SK-N-SH treated with all-trans-retinoic acid at 6 μM for 48 hours (cell line): ENCODE measurements around the gene RRP15.

Experiments
- ATAC-seq: fragments of 200-7000 bp; cut with Tn5 transposase; 3 replicates; pipeline ENCODE4 v1.9.1; 2020; ENCODE audit warnings: mild to moderate bottlenecking, moderate library complexity
- ARNTL ChIP-seq: fragments of 450-650 bp; formaldehyde crosslinking; IDR thresholded peaks from 2 replicates; pipeline ENCODE4 v1.5.0; 2020; ENCODE audit warnings: low read depth, mild to moderate bottlenecking, moderate library complexity, borderline replicate concordance
- BACH2 ChIP-seq: fragments of 250-450 bp; sonication (Bioruptor Pico); IDR thresholded peaks from 2 replicates; pipeline ENCODE4 v1.9.0; 2021; ENCODE audit warnings: mild to moderate bottlenecking, borderline replicate concordance
- CSDC2 ChIP-seq: fragments of 250-450 bp; sonication (Bioruptor Pico); IDR thresholded peaks from 2 replicates; pipeline ENCODE4 v1.5.0; 2020; ENCODE audit warnings: mild to moderate bottlenecking, moderate library complexity
- ESRRG ChIP-seq: fragments of 250-450 bp; sonication (Bioruptor Pico); IDR thresholded peaks from 2 replicates; pipeline ENCODE4 v1.6.1; 2021; ENCODE audit warnings: mild to moderate bottlenecking
- GLIS3 ChIP-seq: fragments of 250-450 bp; sonication (Bioruptor Pico); IDR thresholded peaks from 2 replicates; pipeline ENCODE4 v1.5.0; 2020; ENCODE audit warnings: mild to moderate bottlenecking, moderate library complexity
- ISL1 ChIP-seq: fragments of 250-450 bp; sonication (Bioruptor Pico); IDR thresholded peaks from 2 replicates; pipeline ENCODE4 v2.1.2; 2022; ENCODE audit warnings: mild to moderate bottlenecking, moderate library complexity
- OSR1 ChIP-seq: fragments of 250-450 bp; sonication (Bioruptor Pico); IDR thresholded peaks from 2 replicates; pipeline ENCODE4 v1.8.0; 2022; ENCODE audit warnings: moderate library complexity, mild to moderate bottlenecking, inconsistent platforms
- PPARA ChIP-seq: fragments of 250-450 bp; sonication (Bioruptor Pico); IDR thresholded peaks from 2 replicates; pipeline ENCODE4 v1.5.0; 2020; ENCODE audit warnings: mild to moderate bottlenecking, borderline replicate concordance
- RARB ChIP-seq: fragments of 250-450 bp; sonication (Bioruptor Pico); IDR thresholded peaks from 2 replicates; pipeline ENCODE4 v1.8.0; 2021; ENCODE audit warnings: mild to moderate bottlenecking, moderate library complexity
- SNAI2 ChIP-seq: fragments of 250-450 bp; sonication (Bioruptor Pico); IDR thresholded peaks from 2 replicates; pipeline ENCODE4 v1.5.0; 2020; ENCODE audit warnings: mild to moderate bottlenecking, moderate library complexity
- TCF4 ChIP-seq: fragments of 250-450 bp; sonication (Bioruptor Pico); IDR thresholded peaks from 2 replicates; pipeline ENCODE4 v1.8.0; 2021; ENCODE audit warnings: mild to moderate bottlenecking, moderate library complexity, borderline replicate concordance
- TOX ChIP-seq: fragments of 250-450 bp; sonication (Bioruptor Pico); IDR thresholded peaks from 2 replicates; pipeline ENCODE4 v1.8.0; 2021; ENCODE audit warnings: mild to moderate bottlenecking, moderate library complexity, borderline replicate concordance
- ZC3H10 ChIP-seq: fragments of 250-450 bp; sonication (Bioruptor Pico); IDR thresholded peaks from 2 replicates; pipeline ENCODE4 v1.5.1; 2021; ENCODE audit warnings: mild to moderate bottlenecking, moderate library complexity
- ZFP3 ChIP-seq: fragments of 250-450 bp; sonication (Bioruptor Pico); IDR thresholded peaks from 2 replicates; pipeline ENCODE4 v1.5.0; 2020; ENCODE audit warnings: mild to moderate bottlenecking, moderate library complexity
- ZFP30 ChIP-seq: fragments of 450-650 bp; formaldehyde crosslinking; IDR thresholded peaks from 2 replicates; pipeline ENCODE4 v1.5.0; 2022; ENCODE audit warnings: mild to moderate bottlenecking, moderate library complexity
- ZNF565 ChIP-seq: fragments of 450-650 bp; formaldehyde crosslinking; conservative IDR thresholded peaks from 2 replicates; pipeline ENCODE4 v1.5.0; 2020; ENCODE audit warnings: low read depth, mild to moderate bottlenecking, moderate library complexity
- ZNF70 ChIP-seq: fragments of 450-650 bp; formaldehyde crosslinking; IDR thresholded peaks from 2 replicates; pipeline ENCODE4 v1.5.0; 2020; ENCODE audit warnings: mild to moderate bottlenecking, moderate library complexity
- ZNF8 ChIP-seq: fragments of 450-650 bp; formaldehyde crosslinking; IDR thresholded peaks from 2 replicates; pipeline ENCODE4 v1.5.0; 2020; ENCODE audit warnings: mild to moderate bottlenecking, moderate library complexity
- TF ChIP-seq, protein P1 (sequence below): fragments of 250-450 bp; sonication (Bioruptor Pico); IDR thresholded peaks from 2 replicates; pipeline ENCODE4 v1.5.0; 2020; ENCODE audit warnings: mild to moderate bottlenecking, moderate library complexity
- TF ChIP-seq, protein P2 (sequence below): fragments of 250-450 bp; sonication (Bioruptor Pico); IDR thresholded peaks from 2 replicates; pipeline ENCODE4 v1.5.1; 2020; ENCODE audit warnings: low read depth, mild to moderate bottlenecking, moderate library complexity
- TF ChIP-seq, protein P3 (sequence below): fragments of 250-450 bp; sonication (Bioruptor Pico); IDR thresholded peaks from 2 replicates; pipeline ENCODE4 v1.8.0; 2021; ENCODE audit warnings: low read depth, mild to moderate bottlenecking, moderate library complexity, borderline replicate concordance
- TF ChIP-seq, protein P4 (sequence below): fragments of 250-450 bp; sonication (Bioruptor Pico); IDR thresholded peaks from 2 replicates; pipeline ENCODE4 v1.5.1; 2021; ENCODE audit warnings: mild to moderate bottlenecking, moderate library complexity

RRP15 gene

DNA sequence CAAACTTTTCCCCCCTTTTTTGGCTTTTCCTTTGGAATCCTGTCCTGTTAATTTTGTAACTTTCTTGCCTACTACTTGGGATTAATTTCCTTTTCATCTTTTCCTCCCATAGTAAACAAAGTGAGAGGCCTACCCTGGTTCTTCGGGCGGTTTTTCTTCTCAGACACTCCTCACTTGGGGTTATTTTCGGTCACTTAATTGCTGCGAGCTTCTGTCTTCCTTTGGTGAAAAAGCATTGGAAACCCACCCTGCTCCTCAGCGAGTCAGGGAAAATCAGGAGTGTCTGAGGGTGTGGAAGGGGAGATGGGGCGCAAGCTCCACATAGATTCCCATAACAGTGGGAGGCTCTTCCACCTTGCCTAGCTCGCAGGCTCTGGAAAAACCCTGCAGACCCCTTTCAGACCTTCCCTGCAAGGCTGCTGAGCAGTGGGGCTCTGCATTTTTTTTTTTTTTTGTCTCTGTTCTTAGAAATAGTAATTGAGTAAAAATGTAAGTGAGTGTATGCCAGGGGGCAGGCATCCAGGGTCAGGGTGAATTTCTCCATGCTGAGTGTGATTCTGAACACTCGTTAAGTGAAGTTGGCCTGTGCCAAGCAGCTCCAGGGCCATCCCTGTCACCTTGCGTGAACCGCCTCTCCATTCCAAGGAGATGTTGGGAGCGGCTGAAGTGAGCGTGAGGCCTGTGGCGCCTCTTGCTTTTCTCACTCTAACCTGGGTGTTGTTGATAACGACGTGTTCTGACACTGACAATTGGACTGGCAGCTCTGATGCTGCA is 80.3 kb downstream of the RRP15 start:
- TF ChIP-seq GLIS3 (CRISPR knock-in tag) (no peak), CSDC2 (CRISPR knock-in tag) (no peak), ZNF8 (no peak), ESRRG (CRISPR knock-in tag) (no peak), TOX (CRISPR knock-in tag) (no peak), OSR1 (no peak), RARB (no peak), ZFP3 (CRISPR knock-in tag) (no peak), PPARA (CRISPR knock-in tag) (no peak), TCF4 (CRISPR knock-in tag) (no peak), ZNF565 (no peak)
- TF ChIP-seq, protein P1, sequence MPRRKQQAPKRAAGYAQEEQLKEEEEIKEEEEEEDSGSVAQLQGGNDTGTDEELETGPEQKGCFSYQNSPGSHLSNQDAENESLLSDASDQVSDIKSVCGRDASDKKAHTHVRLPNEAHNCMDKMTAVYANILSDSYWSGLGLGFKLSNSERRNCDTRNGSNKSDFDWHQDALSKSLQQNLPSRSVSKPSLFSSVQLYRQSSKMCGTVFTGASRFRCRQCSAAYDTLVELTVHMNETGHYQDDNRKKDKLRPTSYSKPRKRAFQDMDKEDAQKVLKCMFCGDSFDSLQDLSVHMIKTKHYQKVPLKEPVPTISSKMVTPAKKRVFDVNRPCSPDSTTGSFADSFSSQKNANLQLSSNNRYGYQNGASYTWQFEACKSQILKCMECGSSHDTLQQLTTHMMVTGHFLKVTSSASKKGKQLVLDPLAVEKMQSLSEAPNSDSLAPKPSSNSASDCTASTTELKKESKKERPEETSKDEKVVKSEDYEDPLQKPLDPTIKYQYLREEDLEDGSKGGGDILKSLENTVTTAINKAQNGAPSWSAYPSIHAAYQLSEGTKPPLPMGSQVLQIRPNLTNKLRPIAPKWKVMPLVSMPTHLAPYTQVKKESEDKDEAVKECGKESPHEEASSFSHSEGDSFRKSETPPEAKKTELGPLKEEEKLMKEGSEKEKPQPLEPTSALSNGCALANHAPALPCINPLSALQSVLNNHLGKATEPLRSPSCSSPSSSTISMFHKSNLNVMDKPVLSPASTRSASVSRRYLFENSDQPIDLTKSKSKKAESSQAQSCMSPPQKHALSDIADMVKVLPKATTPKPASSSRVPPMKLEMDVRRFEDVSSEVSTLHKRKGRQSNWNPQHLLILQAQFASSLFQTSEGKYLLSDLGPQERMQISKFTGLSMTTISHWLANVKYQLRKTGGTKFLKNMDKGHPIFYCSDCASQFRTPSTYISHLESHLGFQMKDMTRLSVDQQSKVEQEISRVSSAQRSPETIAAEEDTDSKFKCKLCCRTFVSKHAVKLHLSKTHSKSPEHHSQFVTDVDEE (CRISPR knock-in tag): no peak
- TF ChIP-seq, protein P2, sequence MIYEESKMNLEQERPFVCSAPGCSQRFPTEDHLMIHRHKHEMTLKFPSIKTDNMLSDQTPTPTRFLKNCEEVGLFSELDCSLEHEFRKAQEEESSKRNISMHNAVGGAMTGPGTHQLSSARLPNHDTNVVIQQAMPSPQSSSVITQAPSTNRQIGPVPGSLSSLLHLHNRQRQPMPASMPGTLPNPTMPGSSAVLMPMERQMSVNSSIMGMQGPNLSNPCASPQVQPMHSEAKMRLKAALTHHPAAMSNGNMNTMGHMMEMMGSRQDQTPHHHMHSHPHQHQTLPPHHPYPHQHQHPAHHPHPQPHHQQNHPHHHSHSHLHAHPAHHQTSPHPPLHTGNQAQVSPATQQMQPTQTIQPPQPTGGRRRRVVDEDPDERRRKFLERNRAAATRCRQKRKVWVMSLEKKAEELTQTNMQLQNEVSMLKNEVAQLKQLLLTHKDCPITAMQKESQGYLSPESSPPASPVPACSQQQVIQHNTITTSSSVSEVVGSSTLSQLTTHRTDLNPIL (CRISPR knock-in tag): no peak
- TF ChIP-seq, protein P3, sequence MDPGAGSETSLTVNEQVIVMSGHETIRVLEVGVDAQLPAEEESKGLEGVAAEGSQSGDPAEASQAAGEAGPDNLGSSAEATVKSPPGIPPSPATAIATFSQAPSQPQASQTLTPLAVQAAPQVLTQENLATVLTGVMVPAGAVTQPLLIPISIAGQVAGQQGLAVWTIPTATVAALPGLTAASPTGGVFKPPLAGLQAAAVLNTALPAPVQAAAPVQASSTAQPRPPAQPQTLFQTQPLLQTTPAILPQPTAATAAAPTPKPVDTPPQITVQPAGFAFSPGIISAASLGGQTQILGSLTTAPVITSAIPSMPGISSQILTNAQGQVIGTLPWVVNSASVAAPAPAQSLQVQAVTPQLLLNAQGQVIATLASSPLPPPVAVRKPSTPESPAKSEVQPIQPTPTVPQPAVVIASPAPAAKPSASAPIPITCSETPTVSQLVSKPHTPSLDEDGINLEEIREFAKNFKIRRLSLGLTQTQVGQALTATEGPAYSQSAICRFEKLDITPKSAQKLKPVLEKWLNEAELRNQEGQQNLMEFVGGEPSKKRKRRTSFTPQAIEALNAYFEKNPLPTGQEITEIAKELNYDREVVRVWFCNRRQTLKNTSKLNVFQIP (CRISPR knock-in tag): no peak
- TF ChIP-seq, protein P4, sequence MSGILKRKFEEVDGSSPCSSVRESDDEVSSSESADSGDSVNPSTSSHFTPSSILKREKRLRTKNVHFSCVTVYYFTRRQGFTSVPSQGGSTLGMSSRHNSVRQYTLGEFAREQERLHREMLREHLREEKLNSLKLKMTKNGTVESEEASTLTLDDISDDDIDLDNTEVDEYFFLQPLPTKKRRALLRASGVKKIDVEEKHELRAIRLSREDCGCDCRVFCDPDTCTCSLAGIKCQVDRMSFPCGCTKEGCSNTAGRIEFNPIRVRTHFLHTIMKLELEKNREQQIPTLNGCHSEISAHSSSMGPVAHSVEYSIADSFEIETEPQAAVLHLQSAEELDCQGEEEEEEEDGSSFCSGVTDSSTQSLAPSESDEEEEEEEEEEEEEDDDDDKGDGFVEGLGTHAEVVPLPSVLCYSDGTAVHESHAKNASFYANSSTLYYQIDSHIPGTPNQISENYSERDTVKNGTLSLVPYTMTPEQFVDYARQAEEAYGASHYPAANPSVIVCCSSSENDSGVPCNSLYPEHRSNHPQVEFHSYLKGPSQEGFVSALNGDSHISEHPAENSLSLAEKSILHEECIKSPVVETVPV (CRISPR knock-in tag): no peak
- TF ChIP-seq, all 23 proteins: peak for 0
- ATAC-seq: no peak

DNA sequence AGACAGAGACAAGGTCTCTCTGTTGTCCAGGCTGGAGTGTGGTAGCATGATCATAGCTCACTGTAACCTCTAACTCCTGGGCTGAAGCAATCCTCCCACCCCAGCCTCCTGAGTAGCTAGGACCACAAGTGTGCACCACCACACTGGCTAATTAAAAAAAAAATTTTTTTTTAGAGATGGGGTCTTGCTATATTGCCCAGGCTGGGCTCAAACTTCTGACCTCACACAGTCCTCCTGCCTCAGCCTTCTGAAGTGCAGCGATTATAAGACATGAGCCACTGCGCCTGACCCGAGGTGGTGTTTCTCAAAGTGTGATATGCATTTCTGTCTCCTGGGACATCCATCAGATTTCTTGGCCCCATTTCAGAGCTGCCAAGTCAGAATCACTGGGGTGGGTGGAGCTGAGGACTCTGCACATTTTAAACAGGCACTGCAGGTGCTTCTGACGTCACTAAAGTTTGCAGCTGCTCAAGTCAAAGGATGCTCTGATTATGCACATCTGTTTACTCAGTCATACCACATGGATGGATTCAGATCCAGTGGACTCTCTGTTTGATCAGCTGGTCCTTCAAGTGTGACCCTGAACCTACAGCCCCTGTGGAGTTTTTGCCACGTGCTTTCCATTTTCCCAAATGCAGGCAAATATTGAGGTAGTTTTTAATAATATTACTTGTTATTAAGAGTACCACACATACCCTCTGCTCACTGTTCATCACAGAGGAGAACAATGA is 81.4 kb downstream of the RRP15 start:
- no peak for ATAC-seq
- TF ChIP-seq PPARA (CRISPR knock-in tag) (no peak), CSDC2 (CRISPR knock-in tag) (no peak), ZNF8 (no peak), BACH2 (CRISPR knock-in tag) (no peak), ZNF70 (CRISPR knock-in tag) (no peak), SNAI2 (CRISPR knock-in tag) (no peak), ARNTL (CRISPR knock-in tag) (no peak), ZC3H10 (CRISPR knock-in tag) (no peak), OSR1 (no peak), ZNF565 (no peak), ISL1 (CRISPR knock-in tag) (no peak), ESRRG (CRISPR knock-in tag) (no peak), TCF4 (CRISPR knock-in tag) (no peak), RARB (no peak), ZFP30 (no peak), ZFP3 (CRISPR knock-in tag) (no peak)
- TF ChIP-seq, protein P2 (CRISPR knock-in tag): no peak
- TF ChIP-seq, protein P3 (CRISPR knock-in tag): no peak
- TF ChIP-seq, protein P1 (CRISPR knock-in tag): no peak
